HL-60 (cell line): ENCODE results near the gene PIP5K1B.

ENCODE experiments used
- DNase-seq, 2 experiments: peaks; one replicate each; pipeline ENCODE4 v3.0.0-alpha.2; 2010 to 2020; ENCODE audit warnings: low read depth in 1 of 2, low spot score in 1 of 2
- H3K27ac ChIP-seq: fragments of 250-450 bp; sonication (Bioruptor Pico); replicated peaks from 2 replicates; pipeline ENCODE4 v1.5.1; 2020; ENCODE audit warnings: mild to moderate bottlenecking, moderate library complexity
- H3K27me3 ChIP-seq: fragments of 250-450 bp; sonication (Bioruptor Pico); 2 replicates; pipeline ENCODE4 v1.5.1; 2021; ENCODE audit warnings: mild to moderate bottlenecking, moderate library complexity; ENCODE audit not compliant: insufficient read depth, poor library complexity, severe bottlenecking
- H3K4me3 ChIP-seq: replicated peaks from 2 replicates; pipeline ENCODE4 v1.5.1; 2011; ENCODE audit warnings: mild to moderate bottlenecking, control low read depth, low read length; ENCODE audit not compliant: insufficient read depth
- CTCF ChIP-seq: IDR thresholded peaks from one replicate; pipeline ENCODE4 v1.5.1; 2011; ENCODE audit warnings: low read length, control low read depth, inconsistent platforms; ENCODE audit not compliant: insufficient read depth
- GABPA ChIP-seq: IDR thresholded peaks from 2 replicates; pipeline ENCODE4 v1.6.1; 2012; ENCODE audit warnings: low read depth
- POLR2AphosphoS5 ChIP-seq: IDR thresholded peaks from 2 replicates; pipeline ENCODE4 v1.6.1; 2012; ENCODE audit warnings: low read depth
- REST ChIP-seq: IDR thresholded peaks from 2 replicates; pipeline ENCODE4 v1.6.1; 2012; ENCODE audit warnings: low read depth; ENCODE audit not compliant: insufficient replicate concordance
- SPI1 ChIP-seq: IDR thresholded peaks from 2 replicates; pipeline ENCODE4 v1.6.1; 2012; ENCODE audit warnings: low read depth, mild to moderate bottlenecking, borderline replicate concordance

PIP5K1B gene

GRCh38 chr9:68957479-68957878 is 252.4 kb downstream of the PIP5K1B start:
- Histone ChIP-seq H3K27me3 (no peaks in the 10 kb centered on the region), H3K4me3 (no peak overlapping the region), H3K27ac (no peak overlapping the region)
- no peak for TF ChIP-seq REST
- no peak for TF ChIP-seq GABPA
- no peak for TF ChIP-seq POLR2AphosphoS5
- no peak for TF ChIP-seq CTCF
- TF ChIP-seq SPI1 = no peak
- no peak for DNase-seq

- Histone ChIP-seq H3K4me3 (no peak overlapping the region), H3K27ac (no peak overlapping the region), H3K27me3 (no peaks in the 10 kb centered on the region)
- no peak for TF ChIP-seq CTCF
- no peak for TF ChIP-seq POLR2AphosphoS5
- no peak for TF ChIP-seq GABPA
- TF ChIP-seq REST = no peak
- TF ChIP-seq SPI1 = no peak
- DNase-seq = no peak
Measured at GRCh38 chr9:68961587-68961986, 256.5 kb downstream of the PIP5K1B start.

GRCh38 chr9:68963416-68963815 is 258.4 kb downstream of the PIP5K1B start:
- Histone ChIP-seq H3K27ac (no peak overlapping the region), H3K27me3 (no peaks in the 10 kb centered on the region), H3K4me3 (no peak overlapping the region)
- no peak for DNase-seq
- TF ChIP-seq REST (no peak), CTCF (no peak), GABPA (no peak), POLR2AphosphoS5 (no peak)
